Fibroblast of gingiva (primary cell): ENCODE data around the gene NABP2.

Source experiments
- DNase-seq: peaks from one replicate; pipeline ENCODE4 v3.0.0-alpha.2; 2011; ENCODE audit warnings: low read depth

NABP2 gene

GRCh38 chr12:56278905-56279304 lies 54.8 kb downstream of the NABP2 start:
- DNase-seq, result no peak
